Measurements from ENCODE around the gene NAA60.

NAA60 gene

DNA sequence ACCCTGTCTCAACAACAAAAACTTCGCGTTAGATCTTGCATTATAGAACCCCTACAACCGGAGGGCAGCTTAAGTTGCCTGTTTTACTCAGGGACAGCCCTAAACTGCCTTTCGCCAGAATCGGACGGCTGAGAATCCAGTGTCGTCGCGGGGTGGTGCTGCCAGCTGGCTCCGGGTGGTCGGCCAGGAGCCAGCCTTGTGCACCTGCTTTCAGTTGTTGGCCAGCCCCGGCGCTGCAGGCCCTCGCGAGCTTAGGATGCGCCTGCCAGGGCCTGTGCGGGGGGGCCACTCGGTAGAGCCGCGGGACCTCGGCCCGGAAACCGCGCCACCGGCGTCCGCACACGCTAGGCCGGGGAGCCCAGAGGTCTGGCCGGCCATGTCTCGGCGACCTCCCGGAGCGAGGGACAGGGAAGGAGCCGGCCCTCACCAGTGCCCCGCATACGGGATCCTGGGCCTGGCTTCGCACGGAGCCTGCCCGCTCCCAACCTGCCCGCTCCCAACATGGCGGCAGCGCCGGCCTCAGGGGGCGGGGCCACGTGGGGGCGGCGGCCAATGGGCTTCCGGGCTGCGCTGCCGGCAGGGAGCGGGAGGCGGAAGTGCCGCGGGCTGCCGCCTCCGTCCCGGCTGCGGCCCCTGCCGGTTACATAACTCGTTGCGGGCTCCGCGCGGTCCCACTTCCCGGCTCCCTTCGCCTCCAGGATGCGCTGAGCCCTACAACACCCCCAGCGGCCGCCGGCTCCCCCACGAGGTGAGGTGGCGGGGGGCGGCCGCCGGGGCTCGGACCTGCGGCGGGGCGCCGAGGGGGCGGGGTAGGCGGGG is 14.2 kb downstream of the NAA60 start:
- peak; percentile 92 for DNase-seq
- H3K27me3 Mint-ChIP-seq = no peaks in the 10 kb centered on the region
- H3K36me3 Mint-ChIP-seq (ENCODE audit: low read depth) = peaks cover 16% of the 10 kb centered on the region
- no peaks in the 10 kb centered on the region for H3K9me3 Mint-ChIP-seq
- H3K4me3 Mint-ChIP-seq = peak overlapping the region; percentile 80
- H3K27ac Mint-ChIP-seq = peak overlapping the region; percentile 94
- peaks cover 47% of the 10 kb centered on the region for H3K4me1 Mint-ChIP-seq (ENCODE audit: low read depth)

DNA sequence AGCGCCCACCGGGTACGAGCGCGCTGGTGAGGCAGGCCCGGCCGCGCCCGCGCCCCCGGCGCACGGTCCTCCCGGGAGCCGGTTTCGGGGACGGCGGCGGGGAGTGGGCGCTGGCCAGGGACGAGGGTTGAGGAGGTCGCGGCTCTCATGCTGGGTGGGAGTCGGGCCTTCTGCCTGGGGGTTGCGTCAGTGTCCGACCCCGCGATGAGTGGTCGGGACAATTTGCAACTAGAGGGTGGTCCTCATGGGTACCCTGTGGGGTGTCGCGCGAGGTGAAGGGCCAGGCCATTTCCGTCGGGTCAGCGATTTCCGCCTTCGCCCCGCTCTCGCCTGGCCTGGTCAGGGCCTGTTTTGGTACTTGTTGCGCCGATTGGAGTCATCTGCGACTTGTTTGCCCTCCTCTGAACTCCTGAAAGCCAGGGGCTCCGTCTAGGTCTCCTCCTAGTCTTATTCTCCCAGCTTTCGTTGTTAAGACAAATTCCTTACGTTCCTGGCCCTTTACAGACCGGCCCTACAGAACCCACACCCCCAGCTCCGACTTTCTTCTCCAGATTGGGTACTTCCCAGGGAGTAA is 14.9 kb downstream of the NAA60 start:
- H3K27me3 Mint-ChIP-seq = no peaks in the 10 kb centered on the region
- no peak for DNase-seq
- H3K4me3 Mint-ChIP-seq = peak overlapping the region; percentile 87
- no peaks in the 10 kb centered on the region for H3K9me3 Mint-ChIP-seq
- peaks cover 49% of the 10 kb centered on the region for H3K4me1 Mint-ChIP-seq (ENCODE audit: low read depth)
- peaks cover 13% of the 10 kb centered on the region for H3K36me3 Mint-ChIP-seq (ENCODE audit: low read depth)
- H3K27ac Mint-ChIP-seq = peak overlapping the region; percentile 72

DNA sequence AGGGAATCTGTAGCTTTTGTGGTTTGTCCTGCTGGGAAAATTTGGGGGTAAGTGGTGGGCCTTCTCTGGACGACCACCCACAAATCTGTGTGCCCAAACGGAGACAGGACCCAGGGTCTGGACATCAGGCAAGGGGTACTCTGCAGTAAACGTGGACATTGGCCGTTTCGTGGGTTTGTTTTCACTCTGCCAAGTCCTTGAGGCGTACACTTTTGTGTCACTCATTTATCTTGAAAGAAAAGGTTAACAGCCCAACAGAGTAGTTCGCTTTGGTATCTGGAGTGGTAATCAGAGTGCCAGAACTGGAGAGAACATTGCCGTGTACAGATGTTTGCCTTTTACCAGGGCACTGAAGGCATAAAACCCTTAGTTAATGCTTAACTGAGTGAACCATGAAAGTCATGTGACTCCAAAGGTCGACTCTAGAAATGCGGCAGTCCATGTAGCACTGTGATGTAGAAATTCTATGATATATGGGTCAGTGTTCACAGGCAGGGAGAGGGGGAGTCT is 15.4 kb downstream of the NAA60 start:
- peak overlapping the region; percentile 72 for H3K27ac Mint-ChIP-seq
- peaks cover 53% of the 10 kb centered on the region for H3K4me1 Mint-ChIP-seq (ENCODE audit: low read depth)
- H3K27me3 Mint-ChIP-seq = no peaks in the 10 kb centered on the region
- peaks cover 15% of the 10 kb centered on the region for H3K36me3 Mint-ChIP-seq (ENCODE audit: low read depth)
- DNase-seq = no peak
- peak overlapping the region; percentile 87 for H3K4me3 Mint-ChIP-seq
- H3K9me3 Mint-ChIP-seq = no peaks in the 10 kb centered on the region

DNA sequence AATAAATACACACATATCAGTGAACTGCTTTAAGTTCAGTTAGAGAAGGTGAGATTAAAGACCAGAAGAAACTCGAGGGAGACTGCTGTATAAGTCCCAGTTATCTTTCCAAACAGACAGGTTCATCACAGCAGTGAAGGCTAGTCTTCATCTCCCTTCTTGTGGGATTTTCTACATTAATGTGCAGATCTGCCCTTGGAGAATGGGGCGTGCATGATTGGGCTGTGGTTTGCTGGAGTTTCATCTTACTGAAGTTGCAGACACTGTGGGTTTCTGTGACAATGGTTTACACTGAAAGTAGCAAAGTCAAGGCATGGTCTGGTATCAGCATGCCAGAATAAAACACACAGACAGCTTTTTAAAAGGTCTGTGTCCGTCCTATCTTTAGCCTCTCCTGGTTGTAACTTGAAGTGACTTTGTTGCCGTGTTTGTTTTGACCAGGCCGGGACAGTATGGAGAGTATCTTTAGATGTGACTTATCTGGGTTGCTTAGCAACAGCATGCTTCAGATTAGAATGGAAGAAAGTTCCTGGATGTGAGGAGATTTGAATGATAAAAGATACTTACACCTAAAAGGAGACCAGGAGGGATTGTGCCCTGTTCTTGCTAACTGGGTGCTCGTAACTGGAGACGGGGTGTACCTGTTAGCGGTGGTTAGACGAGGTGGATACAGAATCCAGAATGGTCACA is 16.1 kb downstream of the NAA60 start:
- peak overlapping the region; percentile 87 for H3K4me3 Mint-ChIP-seq
- peaks cover 60% of the 10 kb centered on the region for H3K4me1 Mint-ChIP-seq (ENCODE audit: low read depth)
- no peaks in the 10 kb centered on the region for H3K9me3 Mint-ChIP-seq
- DNase-seq = no peak
- H3K27ac Mint-ChIP-seq = peak overlapping the region; percentile 72
- H3K36me3 Mint-ChIP-seq (ENCODE audit: low read depth) = peaks cover 15% of the 10 kb centered on the region
- no peaks in the 10 kb centered on the region for H3K27me3 Mint-ChIP-seq

DNA sequence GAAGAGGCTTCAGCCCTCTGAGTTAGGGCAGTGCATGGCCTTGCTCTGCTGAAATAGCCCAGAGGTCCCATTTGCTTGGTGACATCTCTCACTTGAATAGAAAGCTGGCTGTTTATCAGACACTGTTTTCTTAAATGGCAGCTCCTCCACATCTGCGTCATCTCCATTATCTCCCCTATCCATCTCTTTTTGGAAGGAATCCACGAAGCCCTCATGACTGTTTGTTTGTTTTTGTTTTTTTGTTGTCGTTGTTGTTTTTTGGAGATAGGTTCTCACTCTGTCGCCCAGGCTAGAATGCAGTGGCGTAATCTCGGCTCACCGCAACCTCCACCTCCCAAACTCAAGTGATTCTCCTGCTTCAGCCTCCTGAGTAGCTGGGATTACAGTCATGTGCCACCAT is 16.6 kb downstream of the NAA60 start:
- peaks cover 15% of the 10 kb centered on the region for H3K36me3 Mint-ChIP-seq (ENCODE audit: low read depth)
- peak overlapping the region; percentile 87 for H3K4me3 Mint-ChIP-seq
- H3K9me3 Mint-ChIP-seq = no peaks in the 10 kb centered on the region
- peak overlapping the region; percentile 57 for H3K27ac Mint-ChIP-seq
- no peaks in the 10 kb centered on the region for H3K27me3 Mint-ChIP-seq
- DNase-seq = no peak
- peaks cover 60% of the 10 kb centered on the region for H3K4me1 Mint-ChIP-seq (ENCODE audit: low read depth)

DNA sequence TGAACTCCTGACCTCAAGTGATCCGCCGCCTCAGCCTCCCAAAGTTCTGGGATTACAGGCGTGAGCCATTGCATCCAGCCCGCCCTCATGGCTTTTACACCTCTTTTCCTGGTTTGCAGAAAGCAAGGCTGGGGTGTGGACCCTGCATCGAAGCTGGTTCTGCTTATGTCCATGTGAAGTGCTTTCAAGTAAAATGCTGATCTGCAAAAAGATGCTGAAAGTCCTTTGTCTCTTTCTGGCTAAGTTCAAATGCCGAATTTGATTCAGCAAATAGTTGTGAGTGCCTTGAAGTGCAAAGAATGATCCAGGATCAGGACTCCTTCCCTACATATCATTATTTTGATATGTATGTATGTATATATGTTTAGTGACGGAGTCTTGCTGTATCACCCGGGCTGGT is 17.1 kb downstream of the NAA60 start:
- no peak overlapping the region for H3K4me3 Mint-ChIP-seq
- peaks cover 64% of the 10 kb centered on the region for H3K4me1 Mint-ChIP-seq (ENCODE audit: low read depth)

DNA sequence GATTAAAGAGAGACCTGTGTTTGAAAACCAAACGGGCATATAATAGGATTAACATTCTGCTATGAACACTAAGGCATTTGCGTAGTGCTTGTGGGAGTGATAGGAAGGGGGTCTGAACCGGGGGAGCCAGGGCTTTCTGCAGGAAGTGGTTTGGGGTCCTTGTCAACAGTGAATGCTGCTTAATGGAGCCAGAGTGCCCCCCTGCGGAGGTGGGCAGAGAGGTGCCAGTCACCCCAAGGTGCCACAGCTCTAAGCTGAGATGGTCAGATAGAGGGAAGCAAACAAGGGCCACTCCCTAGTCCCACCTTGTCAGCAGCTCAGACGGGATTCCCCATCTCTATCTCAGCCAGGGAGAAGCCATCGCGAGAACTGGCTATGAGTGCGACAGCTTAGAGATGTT is 17.7 kb downstream of the NAA60 start:
- peak overlapping the region; percentile 70 for H3K27ac Mint-ChIP-seq
- peaks cover 25% of the 10 kb centered on the region for H3K36me3 Mint-ChIP-seq (ENCODE audit: low read depth)
- H3K27me3 Mint-ChIP-seq = no peaks in the 10 kb centered on the region
- H3K4me3 Mint-ChIP-seq = no peak overlapping the region
- no peaks in the 10 kb centered on the region for H3K9me3 Mint-ChIP-seq
- H3K4me1 Mint-ChIP-seq (ENCODE audit: low read depth) = peaks cover 67% of the 10 kb centered on the region
- peak; percentile 58 for DNase-seq

More for the DNA sequence above, 17.1 kb downstream of the NAA60 start:
- Mint-ChIP-seq H3K27me3 (no peaks in the 10 kb centered on the region), H3K27ac (peak overlapping the region; percentile 70), H3K36me3 (ENCODE audit: low read depth) (peaks cover 19% of the 10 kb centered on the region), H3K9me3 (no peaks in the 10 kb centered on the region)
- no peak for DNase-seq

DNA sequence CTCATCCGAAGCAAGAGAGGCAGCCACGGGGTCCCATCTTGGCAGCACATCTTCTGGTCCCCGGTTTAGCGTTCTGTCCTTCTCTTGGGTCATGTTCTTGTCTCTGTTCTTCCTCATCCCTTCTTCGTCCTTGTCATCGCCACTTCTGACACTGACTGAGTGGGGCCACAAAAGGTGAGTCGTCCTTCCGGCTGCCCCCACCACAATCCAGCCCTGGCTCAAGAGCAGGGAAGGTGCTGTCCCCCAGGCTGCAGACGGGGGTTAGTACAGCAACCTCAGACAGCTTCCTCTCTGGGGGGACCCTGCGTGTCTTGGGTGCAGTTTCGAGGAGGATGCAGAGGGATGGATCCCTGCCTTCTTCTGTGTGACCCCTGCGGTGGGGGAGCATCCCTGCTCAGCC is 21.8 kb downstream of the NAA60 start:
- DNase-seq = no peak

DNA sequence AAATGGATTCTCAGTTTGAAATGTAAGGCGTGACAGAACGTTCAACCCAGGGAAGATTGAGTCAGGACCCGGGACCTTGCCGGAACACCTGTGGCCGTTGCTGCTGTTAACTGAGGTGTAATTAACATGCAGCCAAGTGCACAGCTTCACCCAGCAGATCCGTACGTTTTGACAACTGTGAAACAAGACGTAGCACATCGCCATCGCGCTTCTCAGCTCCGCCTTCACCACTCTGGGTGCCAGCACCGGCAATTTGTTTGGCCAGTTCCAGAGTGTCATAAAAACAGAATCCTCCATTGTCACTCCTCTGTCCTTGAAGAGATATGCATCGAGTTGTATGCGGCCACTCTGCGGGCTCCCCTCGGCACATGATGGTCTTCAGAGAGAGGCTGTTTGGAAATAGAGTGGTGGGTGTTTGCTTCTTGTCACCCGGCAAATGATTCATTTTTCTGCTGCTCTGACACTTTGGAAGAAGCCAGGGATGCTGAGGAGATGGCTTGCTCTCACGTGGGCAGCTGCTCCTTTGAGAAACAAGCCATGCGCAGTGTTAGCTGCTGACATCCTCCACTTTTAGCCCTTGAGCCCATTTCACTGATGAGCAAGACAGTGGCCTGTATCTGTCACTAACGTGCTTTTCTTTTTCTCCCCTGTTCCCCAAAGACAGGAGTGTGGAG is 22.6 kb downstream of the NAA60 start:
- Mint-ChIP-seq H3K27ac (peak overlapping the region; percentile 33), H3K4me1 (ENCODE audit: low read depth) (peaks cover 70% of the 10 kb centered on the region), H3K27me3 (no peaks in the 10 kb centered on the region), H3K36me3 (ENCODE audit: low read depth) (peaks cover 41% of the 10 kb centered on the region), H3K9me3 (no peaks in the 10 kb centered on the region), H3K4me3 (no peak overlapping the region)
- no peak for DNase-seq

More for the DNA sequence above, 21.8 kb downstream of the NAA60 start:
- Mint-ChIP-seq H3K27ac (no peak overlapping the region), H3K4me1 (ENCODE audit: low read depth) (peaks cover 72% of the 10 kb centered on the region), H3K4me3 (no peak overlapping the region), H3K27me3 (no peaks in the 10 kb centered on the region), H3K9me3 (no peaks in the 10 kb centered on the region), H3K36me3 (ENCODE audit: low read depth) (peaks cover 37% of the 10 kb centered on the region)

DNA sequence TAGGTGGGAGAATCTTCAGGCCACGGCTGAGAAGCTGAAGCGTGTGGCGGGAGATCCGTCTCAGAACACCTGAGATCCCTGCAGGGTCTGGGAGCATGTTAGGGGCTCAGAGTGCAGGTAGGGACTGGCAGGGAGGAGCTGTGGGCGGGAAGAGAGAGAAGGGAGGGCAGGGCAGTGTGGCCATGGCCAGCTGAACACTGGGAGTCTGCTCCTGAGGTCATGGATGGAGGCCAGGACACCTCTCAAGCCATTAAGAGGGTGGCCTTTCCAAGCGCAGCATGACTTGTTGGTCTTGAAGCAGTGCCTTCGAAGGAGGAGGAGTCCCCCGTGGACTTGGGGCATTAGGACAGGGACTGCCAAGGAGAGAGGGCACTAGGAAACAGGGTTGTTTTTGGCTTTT is 23.7 kb downstream of the NAA60 start:
- Mint-ChIP-seq H3K9me3 (no peaks in the 10 kb centered on the region), H3K4me3 (no peak overlapping the region), H3K27me3 (no peaks in the 10 kb centered on the region), H3K27ac (peak overlapping the region; percentile 31), H3K4me1 (ENCODE audit: low read depth) (peaks cover 65% of the 10 kb centered on the region), H3K36me3 (ENCODE audit: low read depth) (peaks cover 46% of the 10 kb centered on the region)
- DNase-seq = no peak

DNA sequence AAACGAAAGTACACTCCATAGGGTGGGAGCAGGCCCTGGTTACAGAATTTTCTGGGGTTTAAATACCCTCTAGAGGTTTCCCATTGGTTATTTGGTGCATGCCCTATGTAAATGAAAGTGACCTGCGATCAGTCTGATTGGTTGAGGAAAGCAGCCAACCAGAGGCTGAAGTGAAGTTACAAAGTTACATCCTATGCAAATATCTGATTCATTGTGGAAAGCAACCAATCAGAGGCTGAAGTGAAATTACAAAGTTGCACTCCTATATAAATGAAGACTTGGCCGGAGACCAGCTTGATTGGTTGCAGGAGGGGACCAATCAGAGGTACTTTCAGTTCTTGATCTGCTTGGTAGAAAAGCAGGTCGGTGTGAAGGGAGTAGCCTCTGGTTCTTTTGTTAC is 24.4 kb downstream of the NAA60 start:
- Mint-ChIP-seq H3K36me3 (ENCODE audit: low read depth) (peaks cover 49% of the 10 kb centered on the region), H3K4me1 (ENCODE audit: low read depth) (peaks cover 64% of the 10 kb centered on the region), H3K4me3 (no peak overlapping the region), H3K27ac (peak overlapping the region; percentile 75), H3K9me3 (peaks cover 3% of the 10 kb centered on the region), H3K27me3 (no peaks in the 10 kb centered on the region)
- no peak for DNase-seq

DNA sequence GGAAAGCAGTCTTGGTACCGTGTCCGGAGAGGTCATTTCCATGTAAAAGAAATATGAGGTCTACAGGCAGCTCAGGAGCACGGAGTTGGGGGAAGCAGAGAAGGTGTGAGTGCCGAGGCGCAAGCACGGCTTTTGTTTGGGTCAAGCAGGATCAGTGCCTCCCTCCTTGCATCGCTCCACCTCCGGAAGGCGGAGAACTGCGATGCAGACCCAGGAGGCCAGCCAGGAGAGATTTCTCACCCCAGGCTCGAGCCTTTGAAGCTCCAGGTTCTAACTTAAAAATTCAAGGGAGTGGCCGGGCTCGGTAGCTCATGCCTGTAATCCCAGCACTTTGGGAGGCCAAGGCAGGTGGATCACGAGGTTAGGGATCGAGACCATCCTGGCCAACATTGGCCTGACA is 25.0 kb downstream of the NAA60 start:
- H3K9me3 Mint-ChIP-seq = peaks cover 3% of the 10 kb centered on the region
- H3K4me1 Mint-ChIP-seq (ENCODE audit: low read depth) = peaks cover 67% of the 10 kb centered on the region
- no peak overlapping the region for H3K4me3 Mint-ChIP-seq
- H3K27me3 Mint-ChIP-seq = no peaks in the 10 kb centered on the region
- H3K36me3 Mint-ChIP-seq (ENCODE audit: low read depth) = peaks cover 53% of the 10 kb centered on the region
- DNase-seq = no peak
- H3K27ac Mint-ChIP-seq = peak overlapping the region; percentile 75

DNA sequence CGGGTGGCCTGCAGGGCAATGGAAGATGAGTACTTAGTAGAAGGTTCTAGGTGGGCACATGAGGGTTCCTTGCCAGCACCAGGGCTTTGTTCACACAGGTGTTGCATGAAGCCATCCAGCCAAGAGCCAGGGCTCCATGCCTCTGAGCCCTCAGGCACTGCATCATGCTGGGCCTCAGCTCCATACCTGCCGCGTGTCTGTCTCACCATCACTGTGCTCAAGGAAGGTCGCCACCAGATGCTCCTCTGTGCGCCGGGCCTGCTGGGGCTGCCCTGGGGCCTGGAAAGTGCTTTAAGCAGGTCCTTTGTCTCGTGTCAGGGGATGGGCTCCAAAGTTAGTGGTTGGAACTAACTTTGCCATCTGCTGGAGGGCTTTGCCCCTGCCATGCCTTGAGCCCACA is 26.3 kb downstream of the NAA60 start:
- peaks cover 51% of the 10 kb centered on the region for H3K36me3 Mint-ChIP-seq (ENCODE audit: low read depth)
- H3K4me3 Mint-ChIP-seq = no peak overlapping the region
- H3K4me1 Mint-ChIP-seq (ENCODE audit: low read depth) = peaks cover 59% of the 10 kb centered on the region
- peaks cover 3% of the 10 kb centered on the region for H3K9me3 Mint-ChIP-seq
- no peak for DNase-seq
- no peaks in the 10 kb centered on the region for H3K27me3 Mint-ChIP-seq
- peak overlapping the region; percentile 57 for H3K27ac Mint-ChIP-seq

DNA sequence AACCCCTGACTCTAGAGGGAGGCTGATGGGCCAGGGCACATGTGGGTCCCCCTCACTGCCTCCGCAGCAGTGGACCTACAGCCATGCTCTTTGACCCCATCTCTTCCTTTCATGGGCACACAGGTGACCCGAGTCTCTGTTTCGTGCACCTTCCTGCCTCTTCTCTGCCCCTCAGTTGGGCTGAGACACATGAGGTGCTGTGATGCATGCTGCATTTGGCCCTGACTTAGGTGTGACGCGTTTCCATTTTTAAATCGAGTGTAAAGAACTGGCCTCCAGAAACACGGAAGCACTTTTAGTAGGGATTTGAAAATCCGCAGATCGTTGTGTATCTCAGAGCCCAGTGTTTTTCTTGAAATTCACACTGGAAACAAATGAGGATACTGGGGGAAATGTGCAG is 27.2 kb downstream of the NAA60 start:
- Mint-ChIP-seq H3K4me1 (ENCODE audit: low read depth) (peaks cover 53% of the 10 kb centered on the region), H3K27ac (no peak overlapping the region), H3K36me3 (ENCODE audit: low read depth) (peaks cover 50% of the 10 kb centered on the region), H3K4me3 (no peak overlapping the region), H3K27me3 (no peaks in the 10 kb centered on the region), H3K9me3 (peaks cover 3% of the 10 kb centered on the region)
- DNase-seq = no peak

All from activated T-cell treated with anti-CD3 and anti-CD28 coated beads, Interleukin-2, amount 50 U/mL, for 24 hours (primary cell).